AG04449 (cell line): ENCODE measurements around the gene RTP5.

Experiments used
- CTCF ChIA-PET: fragments of 350-600 bp; formaldehyde crosslinking; extraction: SDS; loops from one replicate; lab custom pipeline; 2021; ENCODE audit warnings: antibody characterized with exemption; lab: Yijun Ruan, JAX
- POLR2A ChIA-PET: fragments of 400-600, 350-600 bp; formaldehyde crosslinking; extraction: SDS; loops from one replicate; lab custom pipeline; 2020; ENCODE audit warnings: antibody characterized with exemption, inconsistent platforms; lab: Yijun Ruan, JAX
- DNase-seq: peaks from one replicate; pipeline ENCODE4 v3.0.0-alpha.2; 2010; ENCODE audit warnings: low read depth, low spot score
- H3K4me3 ChIP-seq: 2 replicates; pipeline ENCODE4 v1.5.1; 2011; ENCODE audit warnings: low read depth, mild to moderate bottlenecking, control low read depth, low read length
- CTCF ChIP-seq: IDR thresholded peaks from one replicate; pipeline ENCODE4 v1.5.1; 2011; ENCODE audit warnings: mild to moderate bottlenecking, moderate library complexity, low read length, control low read depth, inconsistent platforms; ENCODE audit not compliant: insufficient read depth; ENCODE audit errors: missing control alignments

Gene RTP5

GRCh38 chr2:241844066-241844728, 25.3 kb upstream of the RTP5 start:
- POLR2A ChIA-PET, result no interaction called here
- peak overlapping the region; percentile 34 for H3K4me3 ChIP-seq
- CTCF ChIA-PET, result interaction anchor here (0.7 to 1.9 kb wide), 3 partner anchors 14 to 85 kb away, joined by 3 to 5 read pairs (median 5); no protein-coding TSS in a partner anchor
- no peak for DNase-seq
- TF ChIP-seq CTCF, result no peak

- ChIA-PET POLR2A (no interaction called here), CTCF (interaction anchor here (0.7 to 1.9 kb wide), 3 partner anchors 15 to 86 kb away, joined by 3 to 5 read pairs (median 5); no protein-coding TSS in a partner anchor)
- H3K4me3 ChIP-seq, result no peak overlapping the region
- TF ChIP-seq CTCF, result no peak
- DNase-seq, result no peak
Observed at GRCh38 chr2:241844831-241845578, 24.5 kb upstream of the RTP5 start.

- DNase-seq, result no peak
- CTCF ChIA-PET, result no interaction called here
- no peak for TF ChIP-seq CTCF
- no peak overlapping the region for H3K4me3 ChIP-seq
- POLR2A ChIA-PET, result no interaction called here
Observed at GRCh38 chr2:241846406-241846805, 23.1 kb upstream of the RTP5 start.

GRCh38 chr2:241848761-241849615, 20.5 kb upstream of the RTP5 start:
- H3K4me3 ChIP-seq, result no peak overlapping the region
- ChIA-PET POLR2A (no interaction called here), CTCF (no interaction called here)
- DNase-seq, result no peak
- no peak for TF ChIP-seq CTCF

GRCh38 chr2:241849616-241850543, 19.6 kb upstream of the RTP5 start:
- DNase-seq, result no peak
- POLR2A ChIA-PET, result no interaction called here
- H3K4me3 ChIP-seq, result no peak overlapping the region
- no peak for TF ChIP-seq CTCF
- CTCF ChIA-PET, result interaction anchor here (1.4 kb wide), 1 partner anchor 29 kb away, joined by 7 read pairs; no protein-coding TSS in a partner anchor
